CD4-positive, alpha-beta T cell (primary cell): Measurements from ENCODE around the gene IL4R. TPM values are rescaled to one million over a fixed set of nuclear protein-coding genes. Genes with fewer than 3 reads are reported as not detected.
"Not testable (repeated sequence)": the region's sequence is repeated elsewhere in the genome, so short reads cannot be mapped to it uniquely, and the experiment has no call there.

Experiments used
- ATAC-seq: fragments of 200-7000 bp; cut with Tn5 transposase; one replicate; pipeline ENCODE4 v1.10.0; 2022; ENCODE audit warnings: mild to moderate bottlenecking; ENCODE audit not compliant: poor library complexity
- CTCF ChIA-PET: fragments of 350-600 bp; sonication (Branson Sonifier 250); formaldehyde crosslinking; loops from one replicate; lab custom pipeline; 2021; ENCODE audit warnings: antibody characterized with exemption, inconsistent platforms; lab: Charles Lee
- POLR2A ChIA-PET: fragments of 350-600 bp; sonication (Branson Sonifier 250); formaldehyde crosslinking; loops from one replicate; lab custom pipeline; 2021; ENCODE audit warnings: antibody characterized with exemption, inconsistent platforms; lab: Charles Lee
- DNase-seq, 14 experiments: peaks; one replicate each; pipeline ENCODE4 v3.0.0-alpha.2; 2013 to 2020; ENCODE audit warnings: mixed read lengths in 2 of 14
- H3K27ac ChIP-seq, 2 donors: one replicate each; pipeline versions ENCODE4 v1.5.1 to v1.7.0; 2013; ENCODE audit warnings: low read length in 2 of 2, low read depth in 1 of 2, mild to moderate bottlenecking in 1 of 2
- H3K27me3 ChIP-seq, 2 experiments: 1 replicate in 1 of 2; 2 replicates in 1 of 2; pipeline versions ENCODE4 v1.6.1 to v1.7.0; 2013; ENCODE audit warnings: low read length in 2 of 2, control low read depth in 1 of 2, mild to moderate bottlenecking in 1 of 2, moderate library complexity in 1 of 2; ENCODE audit not compliant: insufficient read depth in 2 of 2, control insufficient read depth in 1 of 2
- H3K36me3 ChIP-seq: one replicate; pipeline ENCODE4 v1.6.1; 2013; ENCODE audit warnings: low read length, control low read depth; ENCODE audit not compliant: insufficient read depth
- H3K4me1 ChIP-seq: one replicate; pipeline ENCODE4 v1.6.1; 2013; ENCODE audit warnings: low read length, control low read depth; ENCODE audit not compliant: insufficient read depth
- H3K4me3 ChIP-seq: one replicate; pipeline ENCODE4 v1.5.1; 2013; ENCODE audit warnings: mild to moderate bottlenecking, low read length, moderate library complexity
- H3K9me3 ChIP-seq, 2 experiments: 1 replicate in 1 of 2; 2 replicates in 1 of 2; pipeline versions ENCODE4 v1.6.1 to v1.7.0; 2013; ENCODE audit warnings: low read length in 2 of 2, mild to moderate bottlenecking in 2 of 2, control low read depth in 1 of 2, moderate library complexity in 1 of 2; ENCODE audit not compliant: control insufficient read depth in 1 of 2, insufficient read depth in 1 of 2
- H3K27ac Mint-ChIP-seq: one replicate; pipeline ENCODE4 v1.8.0; 2020; ENCODE audit warnings: mixed read lengths
- H3K27me3 Mint-ChIP-seq: one replicate; pipeline ENCODE4 v1.8.0; 2021; ENCODE audit warnings: mixed read lengths
- H3K36me3 Mint-ChIP-seq: one replicate; pipeline ENCODE4 v1.8.0; 2021; ENCODE audit warnings: low read depth, mixed read lengths
- H3K4me1 Mint-ChIP-seq: one replicate; pipeline ENCODE4 v1.8.0; 2021; ENCODE audit warnings: low read depth, mixed read lengths
- H3K4me3 Mint-ChIP-seq: one replicate; pipeline ENCODE4 v1.8.0; 2020; ENCODE audit warnings: mild to moderate bottlenecking, mixed read lengths
- H3K9me3 Mint-ChIP-seq: one replicate; pipeline ENCODE4 v1.8.0; 2020; ENCODE audit warnings: mixed read lengths
- CTCF ChIP-seq: fragments of 200-600 bp; IDR thresholded peaks from one replicate; pipeline ENCODE4 v1.8.0; 2022; ENCODE audit warnings: antibody characterized with exemption, mild to moderate bottlenecking
- intact Hi-C, 2 experiments: fragments of 100-400 bp; cut with DNase I in 1 of 2; cut with micrococcal nuclease in 1 of 2; formaldehyde crosslinking; loops; one replicate each; pipeline versions ENCODE4 v1.15.1 to v1.9.0; 2023 to 2025; cut with DNase I, micrococcal nuclease
- total RNA-seq, 174 experiments: library from RNA in 2 of 174; stranded (reverse) in 2 of 174; gene quantifications; one replicate each; pipeline ENCODE4 v1.2.3 and lab custom pipeline; 2021 to 2026

IL4R gene
- total RNA-seq, 2 experiments from 2014 or later, result 145 to 147 TPM

GRCh38 chr16:27408602-27409031, 94.8 kb downstream of the IL4R start:
- Mint-ChIP-seq H3K27me3 (no peaks in the 10 kb centered on the region), H3K4me3 (peak overlapping the region; percentile 72), H3K27ac (peak overlapping the region; percentile 90), H3K36me3 (peaks cover 80% of the 10 kb centered on the region), H3K4me1 (peaks cover 96% of the 10 kb centered on the region), H3K9me3 (peaks cover 12% of the 10 kb centered on the region)
- Histone ChIP-seq H3K27ac (peak overlapping the region; percentile 9 to 39), H3K27me3 (no peaks in the 10 kb centered on the region), H3K4me3 (peak overlapping the region; percentile 2), H3K36me3 (peaks cover 8% of the 10 kb centered on the region), H3K9me3 (no peaks in the 10 kb centered on the region), H3K4me1 (peaks cover 51% of the 10 kb centered on the region)
- ChIA-PET CTCF (interaction anchor here (1.0 to 5.5 kb wide), 4 partner anchors 40 to 174 kb away, joined by 3 to 25 read pairs (median 8); no protein-coding TSS in a partner anchor), POLR2A (interaction anchor here (0.5 to 9.2 kb wide), 5 partner anchors 31 to 173 kb away, joined by 3 to 134 read pairs (median 8); no protein-coding TSS in a partner anchor)
- no peak for TF ChIP-seq CTCF
- peak in 1 of 14 experiments; percentile 43 for DNase-seq
- ATAC-seq, result no peak
- intact Hi-C loops, result loop anchor here in 1 of 2 experiments (1.0 kb wide), 1 partner anchor 14 kb away; no protein-coding TSS in a partner anchor

- H3K27me3 Mint-ChIP-seq, H3K27me3 ChIP-seq, intact Hi-C loops, H3K36me3 ChIP-seq, ATAC-seq, H3K4me3 ChIP-seq, H3K27ac ChIP-seq, H3K9me3 ChIP-seq, DNase-seq: not testable (repeated sequence)
- ChIA-PET POLR2A (interaction anchor here (0.6 to 1.3 kb wide), 4 partner anchors 8 to 42 kb away, joined by 3 read pairs; partner anchors contain the start of gene IL21R), CTCF (interaction anchor here (0.6 kb wide), 1 partner anchor 82 kb away, joined by 3 read pairs; no protein-coding TSS in a partner anchor)
- peaks cover 94% of the 10 kb centered on the region for H3K4me1 Mint-ChIP-seq
- H3K4me3 Mint-ChIP-seq, result peak overlapping the region; percentile 40
- peaks cover 83% of the 10 kb centered on the region for H3K36me3 Mint-ChIP-seq
- peak overlapping the region; percentile 50 for H3K27ac Mint-ChIP-seq
- peaks cover 38% of the 10 kb centered on the region for H3K4me1 ChIP-seq
- H3K9me3 Mint-ChIP-seq, result peaks cover 12% of the 10 kb centered on the region
These were observed 96.2 kb downstream of the IL4R start for GRCh38 chr16:27409958-27410357.

- DNase-seq (no peak), ATAC-seq (no peak)
- Histone ChIP-seq H3K4me1 (peaks cover 33% of the 10 kb centered on the region), H3K27me3 (no peaks in the 10 kb centered on the region), H3K36me3 (peaks cover 8% of the 10 kb centered on the region), H3K27ac (no peak overlapping the region), H3K4me3 (no peak overlapping the region), H3K9me3 (no peaks in the 10 kb centered on the region)
- Mint-ChIP-seq H3K27me3 (no peaks in the 10 kb centered on the region), H3K9me3 (peaks cover 12% of the 10 kb centered on the region), H3K27ac (peak overlapping the region; percentile 50), H3K36me3 (peaks cover 91% of the 10 kb centered on the region), H3K4me3 (no peak overlapping the region), H3K4me1 (peaks cover 95% of the 10 kb centered on the region)
- intact Hi-C loops, result no loop called here
- CTCF ChIA-PET, result no interaction called here
- TF ChIP-seq CTCF, result no peak
- POLR2A ChIA-PET, result interaction anchor here (0.6 to 1.3 kb wide), 4 partner anchors 9 to 43 kb away, joined by 3 read pairs; partner anchors contain the start of gene IL21R
These were observed 97.0 kb downstream of the IL4R start for GRCh38 chr16:27410761-27411160.
